Activated T-cell treated with anti-CD3 and anti-CD28 coated beads, Interleukin-2, amount 50 U/mL, for 4 hours (primary cell): ENCODE measurements around the gene RELL2. TPM values are rescaled to one million over a fixed set of nuclear protein-coding genes. Genes with fewer than 3 reads are reported as not detected.

Experiments used
- ATAC-seq, 2 donors: fragments of 200-7000 bp; cut with Tn5 transposase; one replicate each; pipeline ENCODE4 v1.10.0; 2021
- DNase-seq: peaks from one replicate; pipeline ENCODE4 v3.0.0-alpha.2; 2020
- H3K27me3 Mint-ChIP-seq: one replicate; pipeline ENCODE4 v1.8.0; 2021; ENCODE audit warnings: low read depth, mixed read lengths
- H3K36me3 Mint-ChIP-seq: one replicate; pipeline ENCODE4 v1.8.0; 2022; ENCODE audit warnings: mixed read lengths; ENCODE audit not compliant: insufficient read depth
- H3K4me1 Mint-ChIP-seq: one replicate; pipeline ENCODE4 v1.8.0; 2021; ENCODE audit warnings: low read depth, mixed read lengths
- H3K4me3 Mint-ChIP-seq: one replicate; pipeline ENCODE4 v1.8.0; 2021; ENCODE audit warnings: mild to moderate bottlenecking, moderate library complexity, mixed read lengths
- H3K9me3 Mint-ChIP-seq: one replicate; pipeline ENCODE4 v1.8.0; 2021; ENCODE audit warnings: mixed read lengths
- total RNA-seq, 3 donors: library from RNA; stranded (reverse); gene quantifications; one replicate each; pipeline ENCODE4 v1.2.1, GENCODE V29; 2021

Gene RELL2
- total RNA-seq, 3 donors from 2014 or later, result 25.8 to 30.4 (median 29.5) TPM

GRCh38 chr5:141634720-141635119 lies 2.1 kb upstream of the RELL2 start:
- Mint-ChIP-seq H3K27me3 (peaks cover 1% of the 10 kb centered on the region), H3K9me3 (no peaks in the 10 kb centered on the region), H3K36me3 (peaks cover 11% of the 10 kb centered on the region), H3K4me1 (peaks cover 35% of the 10 kb centered on the region), H3K4me3 (peak overlapping the region; percentile 92)
- DNase-seq (no peak), ATAC-seq (no peak)

GRCh38 chr5:141635646-141636045 lies 1.2 kb upstream of the RELL2 start:
- peaks cover 10% of the 10 kb centered on the region for H3K36me3 Mint-ChIP-seq
- DNase-seq (no peak), ATAC-seq (no peak)
- H3K27me3 Mint-ChIP-seq, result peaks cover 1% of the 10 kb centered on the region
- H3K9me3 Mint-ChIP-seq, result no peaks in the 10 kb centered on the region
- peak overlapping the region; percentile 92 for H3K4me3 Mint-ChIP-seq
- H3K4me1 Mint-ChIP-seq, result peaks cover 35% of the 10 kb centered on the region

DNA sequence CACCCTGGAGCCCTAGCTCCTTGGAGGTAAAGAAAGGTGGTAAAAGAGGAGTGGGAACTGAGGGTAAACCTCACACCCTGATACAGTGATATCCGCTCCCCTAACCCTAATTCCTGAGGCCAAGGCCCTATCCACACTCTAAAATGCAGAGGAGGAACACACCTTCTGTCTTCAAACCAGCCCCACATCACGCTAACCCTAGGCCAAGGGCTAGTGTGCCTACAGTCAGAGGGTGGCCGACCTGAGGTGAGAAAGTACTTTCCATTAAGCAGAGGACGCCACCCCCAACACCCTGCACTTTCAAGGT lies 738 bp upstream of the RELL2 start:
- H3K27me3 Mint-ChIP-seq, result peaks cover 1% of the 10 kb centered on the region
- peaks cover 35% of the 10 kb centered on the region for H3K4me1 Mint-ChIP-seq
- H3K9me3 Mint-ChIP-seq, result no peaks in the 10 kb centered on the region
- no peak for ATAC-seq
- peak overlapping the region; percentile 92 for H3K4me3 Mint-ChIP-seq
- DNase-seq, result no peak
- H3K36me3 Mint-ChIP-seq, result peaks cover 14% of the 10 kb centered on the region

DNA sequence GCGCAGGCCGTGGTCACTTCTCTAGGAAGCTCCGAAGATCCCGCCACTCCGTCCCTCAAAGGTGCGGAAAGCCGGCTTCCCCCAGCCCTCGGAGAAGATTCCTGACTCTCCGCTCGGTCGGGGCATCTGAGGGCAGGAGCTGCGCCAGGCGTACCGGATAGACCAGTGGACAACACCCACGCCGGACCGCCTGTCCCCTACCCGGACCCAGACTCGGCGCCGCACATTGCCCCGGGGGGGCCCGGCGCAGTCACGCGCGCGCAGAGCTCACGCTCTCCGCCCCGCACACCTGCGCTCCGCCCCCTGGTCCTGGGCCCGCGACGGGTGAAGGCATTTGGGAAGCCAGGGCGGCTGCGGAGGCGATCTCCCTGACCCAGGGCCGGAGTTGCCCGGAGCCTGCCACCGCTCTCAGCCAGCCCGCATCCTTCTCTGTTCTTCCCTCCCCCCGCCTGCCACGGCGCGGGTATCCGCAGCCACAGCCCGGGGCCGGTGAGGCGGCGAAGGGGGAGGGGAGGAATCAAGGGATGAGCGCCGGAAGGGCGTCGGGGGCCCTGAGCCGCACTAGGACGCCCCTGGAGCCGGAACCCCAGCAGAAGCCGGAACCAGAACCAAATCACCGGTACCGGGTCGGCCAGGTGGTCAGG lies 448 bp downstream of the RELL2 start:
- ATAC-seq (peak; percentile 67 to 69), DNase-seq (peak; percentile 41)
- Mint-ChIP-seq H3K9me3 (no peaks in the 10 kb centered on the region), H3K4me1 (peaks cover 46% of the 10 kb centered on the region), H3K27me3 (peaks cover 1% of the 10 kb centered on the region), H3K36me3 (peaks cover 13% of the 10 kb centered on the region), H3K4me3 (peak overlapping the region; percentile 92)

- peaks cover 43% of the 10 kb centered on the region for H3K4me1 Mint-ChIP-seq
- ATAC-seq, result peak; percentile 23 to 29
Measured at GRCh38 chr5:141637767-141638419, 1.1 kb downstream of the RELL2 start.

DNA sequence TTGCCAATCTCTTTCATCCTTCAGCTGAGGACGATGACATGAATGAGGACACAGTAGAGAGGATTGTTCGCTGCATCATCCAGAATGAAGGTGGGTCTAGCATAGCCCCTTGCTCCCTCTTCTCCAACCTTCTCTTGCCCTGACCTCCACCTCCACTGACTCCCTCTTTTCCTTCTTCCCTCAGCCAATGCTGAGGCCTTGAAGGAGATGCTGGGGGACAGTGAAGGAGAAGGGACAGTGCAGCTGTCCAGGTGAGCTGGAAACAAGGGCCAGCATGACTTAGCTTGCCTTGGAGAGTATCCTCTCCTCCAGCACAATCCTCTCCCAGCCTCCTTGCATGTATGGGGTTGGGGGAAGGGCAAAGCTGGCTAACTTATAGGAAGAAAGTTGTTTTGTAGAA lies 2.0 kb downstream of the RELL2 start:
- Mint-ChIP-seq H3K36me3 (peaks cover 10% of the 10 kb centered on the region), H3K4me1 (peaks cover 41% of the 10 kb centered on the region), H3K4me3 (peak overlapping the region; percentile 92), H3K9me3 (no peaks in the 10 kb centered on the region), H3K27me3 (peaks cover 1% of the 10 kb centered on the region)
- DNase-seq (no peak), ATAC-seq (no peak)

More at GRCh38 chr5:141637767-141638419, 1.1 kb downstream of the RELL2 start:
- Mint-ChIP-seq H3K27me3 (peaks cover 1% of the 10 kb centered on the region), H3K36me3 (peaks cover 13% of the 10 kb centered on the region), H3K4me3 (peak overlapping the region; percentile 92), H3K9me3 (no peaks in the 10 kb centered on the region)
- peak; percentile 48 for DNase-seq

DNA sequence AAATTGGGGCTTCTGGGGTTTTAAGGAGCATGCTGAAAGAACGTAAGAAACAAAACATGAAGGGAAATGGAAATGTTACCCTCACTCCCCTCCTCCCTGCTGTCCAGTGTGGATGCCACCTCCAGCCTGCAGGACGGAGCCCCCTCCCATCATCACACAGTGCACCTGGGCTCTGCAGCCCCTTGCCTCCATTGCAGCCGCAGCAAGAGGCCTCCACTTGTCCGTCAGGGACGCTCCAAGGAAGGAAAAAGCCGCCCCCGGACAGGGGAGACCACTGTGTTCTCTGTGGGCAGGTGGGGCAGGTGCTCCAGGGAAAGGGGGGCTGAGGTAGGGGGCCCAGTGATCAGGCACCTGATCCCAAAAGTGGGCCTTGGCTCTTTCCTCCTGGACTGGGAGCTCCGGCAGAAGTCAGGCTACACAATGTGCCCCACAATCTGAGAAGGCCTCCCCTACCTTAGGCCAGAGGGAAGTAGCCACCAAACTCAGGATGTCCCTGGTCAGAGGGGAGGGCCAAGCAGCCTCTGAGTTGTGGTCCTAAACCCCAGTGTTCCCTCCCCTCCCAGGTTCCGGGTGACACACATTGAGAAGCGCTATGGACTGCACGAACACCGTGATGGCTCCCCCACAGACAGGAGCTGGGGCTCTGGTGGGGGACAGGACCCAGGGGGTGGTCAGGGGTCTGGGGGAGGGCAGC lies 2.7 kb downstream of the RELL2 start:
- Mint-ChIP-seq H3K36me3 (peaks cover 7% of the 10 kb centered on the region), H3K4me1 (peaks cover 35% of the 10 kb centered on the region), H3K9me3 (no peaks in the 10 kb centered on the region), H3K27me3 (peaks cover 1% of the 10 kb centered on the region), H3K4me3 (no peak overlapping the region)
- no peak for ATAC-seq
- DNase-seq, result no peak

DNA sequence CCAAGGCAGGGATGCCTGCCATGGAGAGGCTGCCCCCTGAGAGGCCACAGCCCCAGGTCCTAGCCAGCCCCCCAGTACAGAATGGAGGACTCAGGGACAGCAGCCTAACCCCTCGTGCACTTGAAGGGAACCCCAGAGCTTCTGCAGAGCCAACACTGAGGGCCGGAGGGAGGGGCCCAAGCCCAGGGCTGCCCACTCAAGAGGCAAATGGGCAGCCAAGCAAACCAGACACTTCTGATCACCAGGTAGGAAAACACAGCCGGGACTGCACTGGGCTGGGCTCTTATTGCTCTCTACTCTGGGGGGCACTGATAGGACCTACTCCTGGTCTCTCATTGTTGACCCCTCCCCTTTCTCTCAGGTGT lies 3.2 kb downstream of the RELL2 start:
- Mint-ChIP-seq H3K4me1 (peaks cover 31% of the 10 kb centered on the region), H3K9me3 (no peaks in the 10 kb centered on the region), H3K27me3 (peaks cover 1% of the 10 kb centered on the region), H3K4me3 (no peak overlapping the region), H3K36me3 (peaks cover 11% of the 10 kb centered on the region)
- ATAC-seq (no peak), DNase-seq (no peak)

DNA sequence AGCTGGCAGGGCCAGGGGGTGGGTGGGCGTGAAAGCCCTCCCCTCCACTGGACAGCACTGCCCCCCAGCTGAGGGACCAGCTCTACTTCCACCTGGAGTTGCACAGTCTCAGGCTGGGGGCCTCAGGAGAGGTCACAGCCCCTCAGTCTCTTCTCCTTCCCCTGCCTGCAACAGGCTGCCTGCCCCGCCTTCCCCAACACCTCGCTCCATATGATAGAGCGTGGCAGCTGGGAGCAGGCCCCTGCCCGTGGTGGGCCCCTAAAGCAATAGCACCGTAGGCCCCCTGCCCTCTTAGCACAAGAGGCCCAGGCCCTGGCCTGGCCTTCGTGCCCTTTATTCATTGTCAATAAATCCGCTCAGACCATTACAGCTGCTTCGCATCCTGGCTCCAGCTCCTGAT lies 3.9 kb downstream of the RELL2 start:
- Mint-ChIP-seq H3K27me3 (peaks cover 1% of the 10 kb centered on the region), H3K9me3 (no peaks in the 10 kb centered on the region)
- ATAC-seq, result no peak

DNA sequence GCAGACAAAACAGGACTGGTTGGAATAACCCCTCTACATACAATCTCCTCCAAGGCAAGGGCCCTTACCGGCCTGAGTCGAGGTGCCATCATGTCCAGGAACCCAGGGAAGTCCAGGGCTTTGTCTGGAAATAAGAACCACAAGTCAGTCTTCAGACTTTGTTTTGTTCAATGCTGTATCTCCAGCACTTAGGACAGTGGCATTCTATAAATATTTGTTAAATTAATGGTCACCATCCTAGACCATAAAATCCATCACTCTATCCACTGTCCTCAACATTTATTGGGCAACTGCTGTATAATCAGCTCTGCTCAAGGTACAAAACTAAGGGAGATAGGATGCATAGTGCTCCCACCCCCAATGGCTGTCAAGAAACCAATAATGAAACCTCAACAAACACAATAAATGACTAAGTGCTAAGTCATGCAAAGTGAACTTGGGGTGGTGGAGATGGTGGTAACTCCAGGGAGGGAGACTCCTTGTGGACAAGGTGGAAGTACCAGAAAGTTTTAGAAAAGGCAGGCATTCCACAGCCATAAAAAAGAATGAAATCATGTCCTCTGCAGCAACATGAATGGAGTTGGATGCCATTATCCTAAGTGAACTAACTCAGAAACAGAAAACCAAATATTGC lies 5.0 kb downstream of the RELL2 start:
- peaks cover 19% of the 10 kb centered on the region for H3K4me1 Mint-ChIP-seq
- DNase-seq (no peak), ATAC-seq (peak; percentile 56 to 60)
- peaks cover 23% of the 10 kb centered on the region for H3K36me3 Mint-ChIP-seq
- H3K4me3 Mint-ChIP-seq, result no peak overlapping the region
- H3K27me3 Mint-ChIP-seq, result no peaks in the 10 kb centered on the region
- no peaks in the 10 kb centered on the region for H3K9me3 Mint-ChIP-seq

More for the DNA sequence above, 3.9 kb downstream of the RELL2 start:
- DNase-seq, result no peak
- Mint-ChIP-seq H3K36me3 (peaks cover 15% of the 10 kb centered on the region), H3K4me1 (peaks cover 26% of the 10 kb centered on the region), H3K4me3 (no peak overlapping the region)

DNA sequence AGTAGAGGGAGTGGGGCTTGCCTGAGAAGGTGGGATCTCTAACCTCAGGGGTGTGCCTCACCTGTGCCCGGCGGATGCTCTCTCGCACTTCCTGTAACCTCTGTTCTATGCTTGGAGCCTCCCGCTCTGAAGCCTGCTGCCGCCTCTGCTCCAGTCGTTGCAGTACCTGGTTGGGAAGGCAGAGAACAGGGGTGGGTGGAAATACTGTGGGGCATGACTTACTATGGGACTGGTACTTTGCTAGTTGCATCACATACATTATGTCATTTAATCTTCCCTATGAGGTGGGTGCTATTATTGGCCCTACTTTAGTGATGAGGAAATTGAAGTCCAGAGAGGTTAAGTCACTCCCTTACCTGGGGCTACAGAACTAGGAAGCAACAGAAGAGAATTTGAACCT lies 9.2 kb downstream of the RELL2 start:
- Mint-ChIP-seq H3K27me3 (no peaks in the 10 kb centered on the region), H3K4me1 (peaks cover 31% of the 10 kb centered on the region), H3K36me3 (peaks cover 21% of the 10 kb centered on the region), H3K4me3 (no peak overlapping the region), H3K9me3 (no peaks in the 10 kb centered on the region)
- no peak for ATAC-seq
- DNase-seq, result no peak

DNA sequence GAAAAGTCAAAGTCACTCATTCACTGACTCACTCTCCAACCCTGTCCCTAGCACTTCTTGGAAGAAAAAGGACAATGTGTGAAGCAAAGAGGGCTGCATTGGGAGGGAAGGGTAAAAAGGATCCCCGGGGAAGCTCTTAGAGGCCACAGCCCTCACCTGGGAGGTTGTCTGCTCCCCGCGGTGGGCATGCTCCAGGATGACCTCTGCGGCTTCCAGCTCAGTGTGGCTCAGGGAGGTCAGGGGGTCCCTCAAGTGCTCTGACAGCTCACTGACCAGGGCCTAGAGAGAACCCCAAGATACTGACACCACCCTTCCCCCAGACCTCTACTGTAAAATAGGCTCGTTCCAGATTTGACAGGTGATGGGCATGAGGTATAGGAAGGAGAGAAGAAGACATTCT lies 10.4 kb downstream of the RELL2 start:
- no peaks in the 10 kb centered on the region for H3K9me3 Mint-ChIP-seq
- DNase-seq, result no peak
- peaks cover 20% of the 10 kb centered on the region for H3K36me3 Mint-ChIP-seq
- no peak overlapping the region for H3K4me3 Mint-ChIP-seq
- no peaks in the 10 kb centered on the region for H3K27me3 Mint-ChIP-seq
- ATAC-seq, result no peak
- peaks cover 30% of the 10 kb centered on the region for H3K4me1 Mint-ChIP-seq

DNA sequence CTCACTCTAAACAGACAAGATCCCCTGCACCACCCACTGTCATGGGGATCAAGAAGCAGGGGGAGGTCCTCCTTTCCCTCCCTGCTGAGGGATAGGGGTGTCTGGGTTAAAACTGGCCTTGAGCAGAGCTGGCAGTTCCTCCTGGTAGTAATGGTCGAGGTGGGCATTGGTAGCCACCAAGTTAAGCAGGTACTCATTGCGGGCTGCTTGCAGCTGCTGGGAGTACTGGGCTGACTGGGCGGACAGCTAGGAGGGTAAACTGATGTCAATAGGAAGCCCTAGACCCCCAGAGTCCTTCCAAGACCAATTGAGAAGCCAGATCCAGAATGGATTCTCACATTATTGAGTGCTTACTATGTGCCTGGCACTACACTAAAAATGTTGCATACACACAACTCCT lies 11.1 kb downstream of the RELL2 start:
- no peaks in the 10 kb centered on the region for H3K9me3 Mint-ChIP-seq
- H3K36me3 Mint-ChIP-seq, result peaks cover 20% of the 10 kb centered on the region

GRCh38 chr5:141649056-141649688 lies 12.4 kb downstream of the RELL2 start:
- no peaks in the 10 kb centered on the region for H3K9me3 Mint-ChIP-seq
- no peak for DNase-seq
- H3K4me1 Mint-ChIP-seq, result peaks cover 36% of the 10 kb centered on the region
- peak overlapping the region; percentile 62 for H3K4me3 Mint-ChIP-seq
- no peak for ATAC-seq
- no peaks in the 10 kb centered on the region for H3K27me3 Mint-ChIP-seq
- H3K36me3 Mint-ChIP-seq, result peaks cover 20% of the 10 kb centered on the region

More for the DNA sequence above, 11.1 kb downstream of the RELL2 start:
- Mint-ChIP-seq H3K27me3 (no peaks in the 10 kb centered on the region), H3K4me3 (no peak overlapping the region), H3K4me1 (peaks cover 36% of the 10 kb centered on the region)
- DNase-seq (no peak), ATAC-seq (no peak)
